DMS114 treated with DMSO at 0.1 percent for 48 hours (cell line): ENCODE data around the gene MYB.
"Not testable (repeated sequence)": the region's sequence is repeated elsewhere in the genome, so short reads cannot be mapped to it uniquely, and the experiment has no call there.

Experiments
- DNase-seq: peaks from one replicate; lab custom pipeline; 2025; ENCODE audit not compliant: unreplicated experiment; lab: John Stamatoyannopoulos, UW

The MYB gene

DNA sequence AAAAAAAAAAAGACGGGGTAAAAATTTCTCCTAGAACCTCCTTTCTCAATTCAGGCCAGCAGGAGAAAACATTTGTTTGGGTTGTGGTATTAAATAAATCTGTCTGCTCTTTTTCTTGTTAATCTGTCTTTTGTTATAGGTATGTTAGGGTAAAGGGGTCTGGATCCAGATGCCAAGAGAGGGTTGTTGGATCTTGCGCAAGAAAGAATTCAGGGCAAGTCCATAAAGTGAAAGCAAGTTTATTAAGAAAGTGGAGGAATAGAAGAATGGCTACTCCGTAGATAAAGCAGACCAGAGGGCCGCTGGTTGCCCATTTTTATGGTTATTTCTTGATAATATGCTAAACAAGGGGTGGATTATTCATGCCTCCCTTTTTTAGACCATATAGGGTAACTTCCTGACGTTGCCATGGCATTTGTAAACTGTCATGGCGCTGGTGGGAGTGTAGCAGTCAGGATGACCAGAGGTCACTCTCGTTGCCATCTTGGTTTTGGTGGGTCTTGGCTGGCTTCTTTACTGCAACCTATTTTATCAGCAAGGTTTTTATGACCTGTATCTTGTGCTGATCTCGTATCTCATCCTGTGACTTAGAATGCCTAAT is 65.4 kb downstream of the MYB start:
- not testable (repeated sequence) for DNase-seq

DNA sequence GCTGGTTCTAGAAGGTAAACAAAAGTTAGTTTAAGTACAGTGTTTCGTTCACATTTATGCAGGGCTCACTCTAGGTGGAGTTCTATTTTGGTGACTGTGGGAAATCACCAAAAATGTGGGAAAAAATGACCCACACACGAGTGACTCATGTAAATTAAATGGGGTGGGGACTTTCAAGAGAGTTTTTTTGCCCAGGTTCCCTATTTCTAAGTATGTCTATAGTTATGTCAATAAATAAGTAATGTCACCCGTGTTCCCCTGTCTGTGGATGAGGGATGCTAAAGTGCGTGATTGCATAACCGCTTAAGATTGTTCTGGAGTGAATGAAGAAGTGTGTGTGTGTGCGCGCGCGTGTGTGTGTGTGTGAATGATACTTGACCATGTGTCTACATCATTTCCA is 69.1 kb downstream of the MYB start:
- DNase-seq, result no peak

DNA sequence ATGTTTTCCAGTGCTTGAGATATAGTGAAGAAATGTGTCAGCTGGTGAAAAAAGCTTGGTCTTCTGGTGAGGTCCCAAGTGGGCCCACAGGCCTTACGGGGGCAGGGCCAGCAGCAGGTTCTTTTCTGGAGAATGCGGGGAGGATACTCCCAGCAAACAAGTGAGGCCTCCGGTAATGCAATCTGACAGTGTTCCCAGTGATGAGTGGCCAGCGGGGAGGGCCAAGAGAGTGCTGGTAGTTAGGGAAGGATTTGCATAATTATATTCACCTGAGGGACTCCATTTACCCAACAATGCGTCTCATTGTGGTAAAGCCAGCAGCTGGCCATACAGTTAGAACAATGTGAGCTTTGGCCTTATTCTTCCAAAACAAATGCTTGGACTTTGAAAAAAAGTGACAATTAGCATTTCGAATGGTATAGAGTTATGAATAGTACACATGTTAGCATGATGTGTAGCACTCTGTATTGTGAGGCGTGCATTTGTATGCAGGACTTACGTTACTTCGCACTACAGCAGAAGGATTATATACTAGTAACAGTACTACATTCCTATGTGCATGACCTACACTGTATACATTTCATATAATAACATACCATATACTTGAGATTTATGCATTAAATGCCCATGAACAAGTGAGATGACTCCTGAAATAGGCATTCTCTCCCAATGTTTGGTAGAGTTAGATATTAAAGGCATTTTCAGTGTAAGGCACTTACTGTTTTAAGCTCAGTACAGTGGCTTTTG is 69.8 kb downstream of the MYB start:
- DNase-seq, result no peak

DNA sequence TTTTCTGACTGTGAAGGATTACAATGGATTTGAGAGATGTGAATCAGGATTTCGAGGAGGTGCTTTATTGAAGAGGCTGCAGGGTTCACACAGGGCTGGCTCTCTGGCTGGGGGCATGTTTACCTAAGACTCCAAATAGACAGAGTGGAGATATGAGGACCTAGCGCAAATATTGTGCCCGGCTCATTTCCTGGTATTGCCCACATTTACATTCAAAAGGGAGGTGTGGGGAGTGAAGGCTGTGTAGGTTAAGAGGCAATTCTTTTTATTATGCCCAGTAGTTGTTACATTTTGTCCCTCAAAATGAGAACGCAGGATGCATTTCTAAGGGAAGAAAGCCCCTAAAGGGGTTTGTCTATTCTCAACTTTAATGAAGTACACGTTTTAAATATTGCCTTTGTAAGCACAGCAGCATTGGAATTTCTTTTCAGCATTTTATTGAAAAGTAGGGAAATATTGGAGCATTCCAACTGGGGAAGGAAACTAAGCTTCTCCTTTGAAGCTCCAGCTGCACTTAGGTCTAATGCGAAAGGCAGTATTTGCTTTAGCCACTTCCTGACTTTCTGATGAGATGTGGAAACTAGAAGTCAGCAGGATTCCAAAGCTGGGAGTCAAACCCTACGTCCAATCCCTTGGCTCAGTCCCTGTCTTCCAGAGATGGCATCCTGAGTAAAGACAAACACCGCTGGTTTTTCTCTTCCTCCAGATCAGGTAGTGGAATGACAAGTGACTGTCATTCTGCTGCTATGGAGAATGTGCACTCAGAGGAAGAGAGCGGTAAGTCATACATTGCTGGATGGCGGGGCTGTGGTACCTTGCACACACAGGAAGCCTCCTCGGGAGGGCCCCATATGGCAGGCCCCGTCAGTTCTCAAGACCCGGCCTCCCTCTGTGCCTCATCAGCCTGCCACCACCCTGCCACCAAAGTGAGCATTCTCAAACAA is 70.7 kb downstream of the MYB start:
- no peak for DNase-seq

DNA sequence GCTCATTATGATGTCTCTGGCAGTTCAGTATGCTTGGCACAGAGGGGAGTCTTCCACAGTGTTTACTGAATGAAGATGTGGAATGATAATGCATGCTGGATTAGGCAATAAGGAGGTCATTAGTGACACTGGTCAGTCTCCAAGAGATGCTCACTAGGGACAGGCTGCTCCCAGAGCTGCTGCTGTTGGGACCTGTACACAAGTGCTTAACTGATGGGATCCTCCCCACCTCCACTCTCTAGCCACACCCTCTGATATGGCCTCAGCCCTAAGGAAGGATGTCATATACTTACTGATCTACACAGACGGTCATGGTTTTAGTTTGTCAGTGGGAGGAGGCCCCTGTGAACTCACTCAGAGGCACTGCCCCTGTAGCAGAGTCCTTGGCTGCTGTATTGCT is 73.4 kb downstream of the MYB start:
- DNase-seq, result no peak

DNA sequence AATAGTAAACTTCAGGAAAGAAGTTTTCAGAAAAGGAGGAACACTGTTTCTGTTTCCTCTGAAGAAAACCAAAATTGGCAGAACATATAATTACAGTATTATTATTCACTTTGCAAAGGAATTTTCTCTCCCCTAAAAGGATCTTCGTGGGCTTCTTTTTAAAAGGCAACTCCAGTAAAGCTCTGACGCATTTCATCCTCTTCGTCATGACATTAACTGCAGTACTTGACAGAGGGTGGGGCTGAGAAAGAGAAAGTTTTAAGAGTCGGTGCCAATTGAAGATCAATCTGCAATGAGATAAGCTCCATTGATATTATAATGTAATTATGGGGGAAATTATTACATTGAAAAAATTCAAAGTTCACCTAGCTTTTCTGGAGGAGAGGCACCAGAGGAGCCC is 75.8 kb downstream of the MYB start:
- no peak for DNase-seq

DNA sequence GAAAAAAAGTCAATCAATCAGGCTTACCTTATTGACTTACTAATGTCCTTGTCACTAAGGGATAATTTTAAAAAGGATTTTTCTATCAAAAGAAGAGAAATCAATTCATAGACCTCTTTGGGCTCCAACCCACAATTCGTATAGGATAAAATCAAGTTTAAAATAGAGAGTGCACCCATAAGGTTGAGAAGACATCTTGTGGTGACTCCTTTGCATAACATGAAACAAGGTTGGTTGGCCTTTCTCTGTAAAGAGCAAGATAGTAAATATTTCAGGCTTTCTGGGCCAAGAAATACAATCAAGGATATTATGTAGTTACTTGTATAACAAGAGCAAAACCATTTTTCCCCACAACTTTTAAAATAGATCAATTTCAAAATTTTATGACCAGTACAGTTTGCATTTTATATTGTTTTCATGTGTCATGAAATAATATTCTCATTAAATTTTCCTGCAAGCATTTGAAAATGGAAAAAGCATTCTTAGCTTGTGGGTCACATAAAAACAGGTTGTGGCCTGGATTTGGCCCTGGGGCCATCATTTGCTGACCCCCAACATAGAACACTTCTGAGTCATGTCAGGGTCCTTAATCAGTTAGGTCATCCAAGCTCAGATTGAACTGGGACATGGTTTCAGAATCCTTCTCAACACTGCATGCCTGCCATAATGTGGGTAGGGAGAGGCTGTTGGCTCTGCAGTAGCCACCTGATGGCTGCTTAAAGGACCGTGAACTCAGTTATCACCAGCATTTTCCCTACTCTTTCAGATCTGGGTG is 76.7 kb downstream of the MYB start:
- DNase-seq, result no peak

DNA sequence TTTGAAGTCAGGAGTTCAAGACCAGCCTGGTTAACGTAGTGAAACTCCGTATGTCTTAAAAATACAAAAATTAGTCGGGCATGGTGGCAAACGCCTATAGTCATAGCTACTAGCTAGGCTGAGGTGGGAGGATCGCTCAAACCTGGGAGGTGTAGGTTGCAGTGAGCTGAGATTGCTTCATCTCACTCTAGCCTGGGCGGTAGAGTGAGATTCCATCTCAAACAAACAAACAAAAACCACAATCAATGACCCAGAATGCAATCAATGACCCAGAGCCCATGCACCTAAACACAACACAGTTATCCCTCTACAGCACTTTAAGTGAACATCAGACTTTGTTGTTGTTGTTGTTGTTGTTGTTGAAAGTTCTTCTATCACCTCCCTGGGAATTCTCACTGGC is 77.9 kb downstream of the MYB start:
- no peak for DNase-seq

DNA sequence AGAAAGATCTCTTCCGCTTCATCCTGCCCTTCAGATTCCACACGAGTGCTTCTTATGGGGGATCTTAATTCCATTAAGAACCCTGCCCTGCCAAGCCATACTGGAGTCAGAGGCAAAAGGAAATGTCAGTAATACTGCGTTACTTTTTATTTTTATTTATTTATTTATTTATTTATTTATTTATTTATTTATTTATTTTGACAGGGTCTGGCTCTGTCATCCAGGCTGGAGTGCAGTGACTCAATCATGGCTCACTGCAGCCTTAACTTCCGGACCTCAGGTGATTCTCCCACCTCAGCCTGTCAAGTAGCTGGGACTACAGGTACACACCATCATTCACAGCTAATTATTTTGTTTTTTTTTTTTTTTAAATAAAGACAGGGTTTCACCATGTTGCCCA is 79.5 kb downstream of the MYB start:
- no peak for DNase-seq

DNA sequence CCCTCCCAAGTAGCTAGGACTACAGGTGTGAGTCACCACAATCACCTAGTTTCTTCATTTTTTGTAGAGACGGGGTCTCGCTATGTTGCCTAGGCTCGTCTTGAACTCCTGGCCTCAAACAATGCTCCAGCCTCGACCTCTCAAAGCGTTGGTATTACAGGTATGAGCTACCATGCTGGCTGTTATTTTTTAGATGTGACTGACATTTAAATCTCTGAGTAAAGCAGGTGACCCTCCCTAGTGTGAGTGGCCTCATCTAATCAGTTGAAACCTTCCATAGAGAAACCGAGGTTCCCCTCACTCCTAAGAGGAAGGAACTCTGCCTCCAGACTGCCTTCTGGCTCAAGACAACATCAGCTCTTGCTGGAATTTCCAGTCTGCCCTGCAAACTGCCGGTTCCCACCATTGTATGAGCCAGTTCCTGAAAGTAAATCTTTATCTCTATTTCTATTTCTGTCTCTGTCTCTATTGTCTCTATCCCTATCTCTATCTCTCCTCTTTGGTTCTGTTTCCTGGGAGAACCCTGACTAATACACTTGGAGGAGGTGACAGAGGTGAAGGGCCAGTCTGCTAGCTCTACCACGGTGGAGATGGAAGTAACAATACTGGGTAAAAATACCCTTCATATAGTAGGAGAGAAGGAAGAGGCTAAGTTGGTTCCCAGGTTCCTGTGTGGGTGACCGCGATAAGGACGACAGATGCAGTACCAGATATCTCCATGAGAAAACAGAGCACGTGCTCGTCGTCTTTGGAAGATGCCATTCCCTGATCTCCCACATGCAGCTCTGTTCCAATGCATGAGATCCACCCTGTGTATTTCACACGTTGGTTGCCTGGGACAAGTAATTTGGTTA is 81.0 kb downstream of the MYB start:
- DNase-seq, result no peak

DNA sequence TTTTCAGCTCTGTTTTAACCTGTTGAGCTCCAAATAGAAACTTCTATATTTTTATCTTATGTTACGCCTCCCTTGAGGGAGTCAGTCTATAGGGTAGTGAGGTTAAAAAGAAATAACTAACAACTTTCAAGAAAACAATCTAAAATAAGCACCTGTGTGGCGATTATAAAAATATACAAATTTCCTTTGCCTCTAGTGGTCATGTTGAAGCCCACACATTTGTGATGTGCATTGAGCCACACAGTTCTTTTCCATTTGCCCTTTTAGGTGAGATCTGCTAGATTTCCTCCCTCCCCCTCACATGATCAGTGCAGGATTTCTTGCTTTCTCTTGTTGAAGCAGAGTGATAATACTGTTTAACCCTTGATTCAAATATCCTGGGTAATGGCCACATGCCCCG is 84.2 kb downstream of the MYB start:
- DNase-seq, result no peak

DNA sequence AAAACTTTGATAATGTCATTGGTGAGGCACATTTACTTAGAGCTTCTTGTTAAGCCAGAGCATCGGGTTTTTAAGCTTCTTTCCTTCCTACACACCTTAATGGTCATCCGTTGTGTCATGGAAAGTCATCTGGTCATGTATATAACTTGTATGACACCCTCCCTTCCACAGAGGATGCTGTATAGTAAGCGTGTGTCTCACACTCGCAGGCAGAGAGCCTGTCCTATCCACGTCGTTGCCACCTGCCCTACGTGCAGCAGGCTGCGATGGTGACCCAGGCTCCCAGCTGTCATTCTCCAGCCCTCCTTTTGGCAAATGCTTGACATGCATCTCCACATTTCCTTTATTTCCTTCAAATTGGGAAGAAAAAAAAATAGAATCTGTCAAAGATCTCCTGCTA is 85.6 kb downstream of the MYB start:
- no peak for DNase-seq

DNA sequence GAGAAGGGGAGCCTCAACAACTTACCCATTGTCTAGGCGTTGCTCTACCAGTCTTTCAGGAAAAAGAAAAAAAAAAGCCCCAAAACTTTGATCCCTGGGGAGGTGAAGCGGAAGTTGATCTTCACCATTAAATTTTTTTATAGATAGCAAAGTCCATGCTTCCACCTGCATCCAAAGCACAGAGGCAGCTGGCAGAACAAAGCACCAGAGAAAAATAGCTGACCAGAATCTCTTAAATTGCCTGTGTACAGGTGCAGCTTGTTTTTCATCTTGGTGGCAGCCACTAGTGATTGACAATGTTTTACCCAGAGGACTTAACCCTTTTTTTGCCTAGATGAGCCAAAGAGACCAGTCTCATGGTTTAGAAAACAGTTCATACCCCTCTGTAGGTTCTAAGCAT is 86.0 kb downstream of the MYB start:
- no peak for DNase-seq

DNA sequence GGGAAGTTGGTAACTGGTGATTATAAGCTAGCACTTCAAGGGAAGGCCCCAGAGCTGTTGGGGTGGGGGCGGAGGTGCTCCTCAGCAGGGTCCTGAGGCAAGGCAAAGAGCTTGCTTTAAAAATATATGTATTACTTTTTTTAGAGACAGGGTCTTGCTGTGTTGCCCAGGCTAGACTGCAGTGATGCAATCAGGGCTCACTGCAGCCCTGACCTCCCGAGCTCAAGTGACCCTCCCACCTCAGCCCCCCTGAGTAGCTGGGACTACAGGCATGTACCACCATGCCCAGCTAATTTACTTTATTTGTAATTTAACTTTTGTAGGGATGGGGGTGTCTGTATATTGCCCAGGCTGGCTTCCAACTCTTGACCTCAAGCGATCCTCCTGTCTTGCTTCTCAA is 87.2 kb downstream of the MYB start:
- DNase-seq, result no peak

DNA sequence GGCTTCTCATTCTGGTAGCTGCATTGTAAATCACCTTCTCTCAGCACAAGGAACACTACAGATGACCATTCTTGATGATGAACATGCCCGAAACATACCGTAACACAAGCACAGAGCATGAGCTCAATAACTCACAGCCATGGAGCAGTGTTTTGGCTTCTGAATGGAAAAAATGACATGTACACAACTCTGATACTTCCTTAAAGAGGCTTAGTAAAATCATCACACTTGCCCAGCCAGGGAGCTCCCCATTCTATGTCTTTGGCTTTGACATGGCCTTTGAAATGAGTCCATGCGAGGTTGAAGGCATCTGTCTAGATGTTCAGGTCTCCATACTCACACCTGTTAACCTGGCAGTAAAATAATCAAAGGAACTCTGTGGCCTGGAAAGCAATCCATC is 87.6 kb downstream of the MYB start:
- DNase-seq, result no peak
